ENCODE data around the gene DYNLT4. TPM values are rescaled to one million over a fixed set of nuclear protein-coding genes. Genes with fewer than 3 reads are reported as not detected.
"Not testable (repeated sequence)": the region's sequence is repeated elsewhere in the genome, so short reads cannot be mapped to it uniquely, and the experiment has no call there.

Gene DYNLT4
- total RNA-seq, 1 donor from 2014 or later: not detected

GRCh38 chr1:44785029-44785380, 22.1 kb downstream of the DYNLT4 start:
- no peaks in the 10 kb centered on the region for H3K27me3 Mint-ChIP-seq
- no peaks in the 10 kb centered on the region for H3K9me3 Mint-ChIP-seq
- H3K36me3 Mint-ChIP-seq (ENCODE audit: low read depth): peaks cover 33% of the 10 kb centered on the region
- DNase-seq: no peak
- H3K27ac Mint-ChIP-seq: peak overlapping the region; percentile 85
- intact Hi-C loops (cut with micrococcal nuclease): loop anchor here (2.0 to 5.0 kb wide), 2 partner anchors 54 to 227 kb away; partner anchors contain the start of genes HECTD3, RNU5D-1 and UROD
- H3K4me3 Mint-ChIP-seq: peak overlapping the region; percentile 83
- peaks cover 35% of the 10 kb centered on the region for H3K4me1 Mint-ChIP-seq

GRCh38 chr1:44784094-44785028, 22.8 kb downstream of the DYNLT4 start:
- H3K27me3 Mint-ChIP-seq: no peaks in the 10 kb centered on the region
- peak overlapping the region; percentile 83 for H3K4me3 Mint-ChIP-seq
- H3K27ac Mint-ChIP-seq: peak overlapping the region; percentile 85
- DNase-seq: peak; percentile 81
- peaks cover 37% of the 10 kb centered on the region for H3K36me3 Mint-ChIP-seq (ENCODE audit: low read depth)
- no peaks in the 10 kb centered on the region for H3K9me3 Mint-ChIP-seq
- intact Hi-C loops (cut with micrococcal nuclease): loop anchor here (2.0 to 5.0 kb wide), 2 partner anchors 54 to 228 kb away; partner anchors contain the start of genes HECTD3, RNU5D-1 and UROD
- H3K4me1 Mint-ChIP-seq: peaks cover 35% of the 10 kb centered on the region

- intact Hi-C loops (cut with micrococcal nuclease): loop anchor here (2.0 kb wide), 1 partner anchor 53 kb away; the partner anchor contains the start of gene RNU5D-1
Measured at GRCh38 chr1:44783697-44784093, 23.5 kb downstream of the DYNLT4 start.

GRCh38 chr1:44780583-44781121, 26.5 kb downstream of the DYNLT4 start:
- Mint-ChIP-seq H3K36me3 (ENCODE audit: low read depth) (peaks cover 73% of the 10 kb centered on the region), H3K27ac (no peak overlapping the region), H3K4me3 (no peak overlapping the region), H3K9me3 (no peaks in the 10 kb centered on the region), H3K27me3 (no peaks in the 10 kb centered on the region), H3K4me1 (peaks cover 47% of the 10 kb centered on the region)
- DNase-seq: no peak
- intact Hi-C loops (cut with micrococcal nuclease): no loop called here

More at GRCh38 chr1:44783697-44784093, 23.5 kb downstream of the DYNLT4 start:
- H3K36me3 Mint-ChIP-seq (ENCODE audit: low read depth): peaks cover 44% of the 10 kb centered on the region
- no peaks in the 10 kb centered on the region for H3K9me3 Mint-ChIP-seq
- H3K4me3 Mint-ChIP-seq: peak overlapping the region; percentile 61
- no peaks in the 10 kb centered on the region for H3K27me3 Mint-ChIP-seq
- peak overlapping the region; percentile 48 for H3K27ac Mint-ChIP-seq
- H3K4me1 Mint-ChIP-seq: peaks cover 39% of the 10 kb centered on the region
- no peak for DNase-seq

GRCh38 chr1:44778705-44779576, 28.2 kb downstream of the DYNLT4 start:
- peaks cover 42% of the 10 kb centered on the region for H3K4me1 Mint-ChIP-seq
- peak overlapping the region; percentile 89 for H3K4me3 Mint-ChIP-seq
- H3K36me3 Mint-ChIP-seq (ENCODE audit: low read depth): peaks cover 73% of the 10 kb centered on the region
- H3K27ac Mint-ChIP-seq: peak overlapping the region; percentile 84
- no peak for DNase-seq
- intact Hi-C loops (cut with micrococcal nuclease): loop anchor here (5.0 kb wide), 1 partner anchor 33 kb away; no protein-coding TSS in a partner anchor
- no peaks in the 10 kb centered on the region for H3K9me3 Mint-ChIP-seq
- H3K27me3 Mint-ChIP-seq: no peaks in the 10 kb centered on the region

GRCh38 chr1:44777969-44778635, 29.0 kb downstream of the DYNLT4 start:
- H3K27me3 Mint-ChIP-seq: no peaks in the 10 kb centered on the region

GRCh38 chr1:44777547-44777946, 29.6 kb downstream of the DYNLT4 start:
- DNase-seq: no peak
- Mint-ChIP-seq H3K9me3 (no peaks in the 10 kb centered on the region), H3K4me3 (peak overlapping the region; percentile 89), H3K4me1 (peaks cover 36% of the 10 kb centered on the region), H3K27ac (peak overlapping the region; percentile 94), H3K36me3 (ENCODE audit: low read depth) (peaks cover 64% of the 10 kb centered on the region), H3K27me3 (no peaks in the 10 kb centered on the region)
- intact Hi-C loops (cut with micrococcal nuclease): loop anchor here (5.0 kb wide), 1 partner anchor 35 kb away; no protein-coding TSS in a partner anchor

More at GRCh38 chr1:44777969-44778635, 29.0 kb downstream of the DYNLT4 start:
- no peak for DNase-seq
- intact Hi-C loops (cut with micrococcal nuclease): loop anchor here (5.0 kb wide), 1 partner anchor 34 kb away; no protein-coding TSS in a partner anchor
- Mint-ChIP-seq H3K4me3 (peak overlapping the region; percentile 89), H3K36me3 (ENCODE audit: low read depth) (peaks cover 67% of the 10 kb centered on the region), H3K27ac (peak overlapping the region; percentile 94), H3K4me1 (peaks cover 36% of the 10 kb centered on the region), H3K9me3 (no peaks in the 10 kb centered on the region)

DNA sequence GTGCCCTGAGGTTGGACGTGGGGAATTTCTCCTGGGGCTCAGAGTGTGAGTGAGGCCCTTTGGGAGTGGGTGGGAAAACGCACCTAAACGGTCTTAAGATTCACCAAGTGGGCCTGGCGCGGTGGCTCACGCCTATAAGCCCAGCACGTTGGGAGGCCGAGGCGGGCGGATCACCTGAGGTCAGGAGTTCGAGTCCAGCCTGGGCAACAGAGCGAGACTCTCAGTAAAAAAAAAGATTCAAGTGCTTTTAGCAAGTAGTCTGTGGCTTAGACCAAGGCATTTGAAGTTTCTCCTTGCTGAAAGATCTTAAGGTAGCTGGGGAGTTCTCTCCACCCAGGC, 30.5 kb downstream of the DYNLT4 start:
- Mint-ChIP-seq H3K9me3 (no peaks in the 10 kb centered on the region), H3K4me1 (peaks cover 36% of the 10 kb centered on the region), H3K27me3 (no peaks in the 10 kb centered on the region), H3K4me3 (peak overlapping the region; percentile 89), H3K27ac (peak overlapping the region; percentile 94), H3K36me3 (ENCODE audit: low read depth) (peaks cover 58% of the 10 kb centered on the region)
- no peak for DNase-seq
- intact Hi-C loops (cut with micrococcal nuclease): loop anchor here (5.0 kb wide), 1 partner anchor 36 kb away; no protein-coding TSS in a partner anchor

- Mint-ChIP-seq H3K36me3 (ENCODE audit: low read depth) (peaks cover 52% of the 10 kb centered on the region), H3K4me1 (peaks cover 35% of the 10 kb centered on the region), H3K27me3 (no peaks in the 10 kb centered on the region), H3K9me3 (no peaks in the 10 kb centered on the region), H3K27ac (peak overlapping the region; percentile 94), H3K4me3 (peak overlapping the region; percentile 89)
- peak; percentile 73 for DNase-seq
- intact Hi-C loops (cut with micrococcal nuclease): loop anchor here (1.0 to 5.0 kb wide), 4 partner anchors 10 to 45 kb away; partner anchors contain the start of genes KIF2C and RNU5D-1
Measured at GRCh38 chr1:44775930-44776729, 31.0 kb downstream of the DYNLT4 start.

DNA sequence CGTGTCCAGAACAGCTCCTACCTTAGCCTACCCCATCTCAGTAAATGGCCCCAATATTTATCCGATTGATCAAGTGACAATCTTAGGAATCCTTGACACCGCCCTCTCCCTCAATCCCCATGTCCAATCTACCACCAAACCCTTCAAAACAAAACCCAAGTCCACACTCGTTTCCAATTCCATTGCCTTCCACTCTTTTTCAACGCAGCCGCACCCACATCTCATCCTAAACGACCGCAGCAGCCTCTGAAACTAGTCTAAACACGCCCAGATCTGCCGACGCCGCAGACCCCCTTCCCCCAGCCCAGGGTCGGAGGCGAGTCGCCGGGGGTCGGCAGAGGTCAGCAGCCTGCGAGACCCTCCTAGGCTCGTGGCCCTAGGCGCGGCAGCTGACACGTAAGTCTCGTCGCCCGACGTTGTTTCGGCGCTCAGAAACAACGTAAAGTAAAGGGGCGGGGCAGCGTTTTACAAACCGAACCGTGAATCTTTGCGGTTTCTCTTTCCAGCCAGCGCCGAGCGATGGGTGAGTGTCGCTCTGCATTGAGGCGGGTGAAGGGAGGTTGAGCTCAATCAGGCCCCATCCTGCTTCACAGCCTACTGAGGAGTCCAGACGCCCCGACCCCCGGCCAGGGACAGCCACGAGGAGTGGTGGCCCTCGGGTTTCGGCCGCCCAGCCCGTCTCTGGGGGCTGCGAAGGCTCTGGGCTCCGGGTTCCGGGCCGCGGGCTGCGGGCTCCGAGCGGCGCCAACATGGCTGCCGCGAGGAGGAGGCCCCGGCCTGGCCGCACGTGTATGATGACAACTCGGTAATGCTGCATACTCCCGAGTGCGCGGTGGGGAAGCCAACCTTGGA, 31.8 kb downstream of the DYNLT4 start, which contains the start of gene RPS8:
RPS8 (plus strand) TSS at position 463 of the 852 bp plus-strand sequence; CDS start at position 520, 57 bp downstream.
- Mint-ChIP-seq H3K4me3 (peak within 1 kb of the TSS; percentile 89), H3K36me3 (ENCODE audit: low read depth) (peaks cover 44% of the 10 kb centered on the region), H3K27me3 (no peaks in the 10 kb centered on the region), H3K27ac (peak within 1 kb of the TSS; percentile 94), H3K4me1 (peaks cover 31% of the 10 kb centered on the region), H3K9me3 (no peaks in the 10 kb centered on the region)
- peak; percentile 97 for DNase-seq
- intact Hi-C loops (cut with micrococcal nuclease): loop anchor here (1.0 to 5.0 kb wide), 4 partner anchors 11 to 44 kb away; partner anchors contain the start of genes KIF2C and RNU5D-1

DNA sequence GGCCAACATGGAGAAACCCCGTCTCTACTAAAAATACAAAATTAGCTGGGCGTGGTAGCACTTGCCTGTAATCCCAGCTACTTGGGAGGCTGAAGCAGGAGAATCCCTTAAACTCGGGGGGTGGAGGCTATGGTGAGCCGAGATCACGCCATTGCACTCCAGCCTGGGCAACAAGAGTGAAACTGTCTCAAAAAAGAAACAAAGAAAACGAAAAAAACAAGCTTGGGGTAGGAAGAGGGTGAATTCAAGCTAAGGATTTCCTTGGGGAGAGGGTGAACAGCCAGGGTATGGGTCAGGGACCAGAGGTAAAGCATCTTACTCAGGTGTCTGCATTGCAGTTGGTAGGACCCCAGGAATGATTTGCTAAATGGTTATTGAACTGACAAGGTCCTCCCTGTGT, 40.7 kb downstream of the DYNLT4 start:
- not testable (repeated sequence) for H3K27me3 Mint-ChIP-seq

More for the DNA sequence above, 40.7 kb downstream of the DYNLT4 start:
- H3K27ac Mint-ChIP-seq; H3K9me3 Mint-ChIP-seq; DNase-seq; H3K4me1 Mint-ChIP-seq; intact Hi-C loops (cut with micrococcal nuclease); H3K4me3 Mint-ChIP-seq: not testable (repeated sequence)
- H3K36me3 Mint-ChIP-seq (ENCODE audit: low read depth): peaks cover 52% of the 10 kb centered on the region
